Mesothelial cell of epicardium (in vitro differentiated cells): ENCODE results near the gene MSH3. TPM values are rescaled to one million over a fixed set of nuclear protein-coding genes. Genes with fewer than 3 reads are reported as not detected.

Experiments used
- DNase-seq, 2 experiments: peaks; one replicate each; pipeline ENCODE4 v3.0.0; 2021; ENCODE audit warnings: low spot score in 2 of 2; ENCODE audit not compliant: unreplicated experiment in 2 of 2
- H3K27ac Mint-ChIP-seq: 2 replicates; pipeline ENCODE4 v1.8.0; 2021; ENCODE audit warnings: mixed read lengths
- H3K27me3 Mint-ChIP-seq: 2 replicates; pipeline ENCODE4 v1.8.0; 2021; ENCODE audit warnings: low read depth, mixed read lengths
- H3K36me3 Mint-ChIP-seq: 2 replicates; pipeline ENCODE4 v1.8.0; 2021; ENCODE audit warnings: mixed read lengths
- H3K4me1 Mint-ChIP-seq: 2 replicates; pipeline ENCODE4 v1.8.0; 2021; ENCODE audit warnings: mixed read lengths
- H3K4me3 Mint-ChIP-seq: 2 replicates; pipeline ENCODE4 v1.8.0; 2021; ENCODE audit warnings: mild to moderate bottlenecking, moderate library complexity, mixed read lengths
- H3K9me3 Mint-ChIP-seq: 2 replicates; pipeline ENCODE4 v1.8.0; 2021; ENCODE audit warnings: mixed read lengths
- total RNA-seq: library from RNA; stranded (reverse); gene quantifications from 3 replicates; pipeline ENCODE4 v1.2.1, GENCODE V29; 2021
- TF ChIP-seq, protein P1 (sequence below): fragments of 200-600 bp; sonication (generic); IDR thresholded peaks from one replicate; pipeline ENCODE4 v1.5.0; 2021; ENCODE audit warnings: antibody characterized with exemption; ENCODE audit not compliant: unreplicated experiment

The MSH3 gene
- total RNA-seq, 1 donor from 2014 or later, result 18.4 TPM

- Mint-ChIP-seq H3K9me3 (no peaks in the 10 kb centered on the region), H3K36me3 (peaks cover 2% of the 10 kb centered on the region), H3K4me1 (no peaks in the 10 kb centered on the region), H3K4me3 (no peak overlapping the region), H3K27me3 (no peaks in the 10 kb centered on the region), H3K27ac (no peak overlapping the region)
- TF ChIP-seq, protein P1, sequence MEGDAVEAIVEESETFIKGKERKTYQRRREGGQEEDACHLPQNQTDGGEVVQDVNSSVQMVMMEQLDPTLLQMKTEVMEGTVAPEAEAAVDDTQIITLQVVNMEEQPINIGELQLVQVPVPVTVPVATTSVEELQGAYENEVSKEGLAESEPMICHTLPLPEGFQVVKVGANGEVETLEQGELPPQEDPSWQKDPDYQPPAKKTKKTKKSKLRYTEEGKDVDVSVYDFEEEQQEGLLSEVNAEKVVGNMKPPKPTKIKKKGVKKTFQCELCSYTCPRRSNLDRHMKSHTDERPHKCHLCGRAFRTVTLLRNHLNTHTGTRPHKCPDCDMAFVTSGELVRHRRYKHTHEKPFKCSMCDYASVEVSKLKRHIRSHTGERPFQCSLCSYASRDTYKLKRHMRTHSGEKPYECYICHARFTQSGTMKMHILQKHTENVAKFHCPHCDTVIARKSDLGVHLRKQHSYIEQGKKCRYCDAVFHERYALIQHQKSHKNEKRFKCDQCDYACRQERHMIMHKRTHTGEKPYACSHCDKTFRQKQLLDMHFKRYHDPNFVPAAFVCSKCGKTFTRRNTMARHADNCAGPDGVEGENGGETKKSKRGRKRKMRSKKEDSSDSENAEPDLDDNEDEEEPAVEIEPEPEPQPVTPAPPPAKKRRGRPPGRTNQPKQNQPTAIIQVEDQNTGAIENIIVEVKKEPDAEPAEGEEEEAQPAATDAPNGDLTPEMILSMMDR, result no peak
- DNase-seq, result no peak
These were observed 35.2 kb downstream of the MSH3 start for GRCh38 chr5:80689627-80690026.

DNA sequence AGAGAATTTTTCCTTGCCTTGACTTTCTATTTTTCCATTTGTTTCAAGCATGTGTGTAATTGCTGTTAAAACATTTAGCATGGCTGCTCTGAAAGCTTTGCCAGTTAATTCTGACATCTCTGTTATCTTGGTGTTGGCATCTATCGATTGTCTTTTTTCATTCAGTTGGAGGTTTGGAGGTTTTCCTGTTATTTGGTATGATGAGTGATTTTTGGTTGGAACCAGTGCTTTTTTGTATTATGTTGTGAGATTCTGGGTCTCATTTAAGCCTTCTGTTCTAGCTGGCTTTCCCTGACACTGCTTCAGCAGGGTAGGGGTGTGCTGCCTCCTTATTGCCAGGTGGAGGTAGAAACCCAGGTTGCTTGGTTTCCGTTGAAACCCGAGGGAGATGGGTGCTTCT is 41.2 kb downstream of the MSH3 start:
- H3K27me3 Mint-ChIP-seq, result no peaks in the 10 kb centered on the region
- DNase-seq, result no peak
- H3K36me3 Mint-ChIP-seq, result peaks cover 6% of the 10 kb centered on the region
- TF ChIP-seq, protein P1, result no peak
- H3K9me3 Mint-ChIP-seq, result no peaks in the 10 kb centered on the region
- no peaks in the 10 kb centered on the region for H3K4me1 Mint-ChIP-seq
- H3K27ac Mint-ChIP-seq, result no peak overlapping the region
- H3K4me3 Mint-ChIP-seq, result no peak overlapping the region

DNA sequence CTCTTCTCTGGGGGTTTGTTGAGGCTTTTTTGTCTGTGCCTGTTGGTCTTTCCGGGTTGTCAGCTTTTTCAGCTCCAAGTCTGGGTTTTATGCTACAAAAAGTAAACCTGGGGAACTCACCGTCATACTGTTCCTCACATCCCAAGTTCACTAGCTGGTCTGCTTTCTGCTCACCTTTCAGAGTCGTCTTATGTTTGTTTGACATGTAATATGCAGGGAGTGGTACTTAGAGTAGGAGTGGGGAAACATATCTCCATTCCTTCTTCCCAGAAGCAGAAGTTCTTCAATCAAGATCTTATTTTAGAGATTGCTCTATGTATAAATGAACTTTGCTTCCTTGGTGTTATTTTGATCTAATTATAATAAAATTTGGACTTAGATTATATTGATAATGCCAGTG is 42.0 kb downstream of the MSH3 start:
- Mint-ChIP-seq H3K9me3 (no peaks in the 10 kb centered on the region), H3K27ac (no peak overlapping the region), H3K4me1 (peaks cover 2% of the 10 kb centered on the region), H3K27me3 (no peaks in the 10 kb centered on the region), H3K36me3 (peaks cover 6% of the 10 kb centered on the region), H3K4me3 (no peak overlapping the region)
- TF ChIP-seq, protein P1, result no peak
- DNase-seq, result no peak

DNA sequence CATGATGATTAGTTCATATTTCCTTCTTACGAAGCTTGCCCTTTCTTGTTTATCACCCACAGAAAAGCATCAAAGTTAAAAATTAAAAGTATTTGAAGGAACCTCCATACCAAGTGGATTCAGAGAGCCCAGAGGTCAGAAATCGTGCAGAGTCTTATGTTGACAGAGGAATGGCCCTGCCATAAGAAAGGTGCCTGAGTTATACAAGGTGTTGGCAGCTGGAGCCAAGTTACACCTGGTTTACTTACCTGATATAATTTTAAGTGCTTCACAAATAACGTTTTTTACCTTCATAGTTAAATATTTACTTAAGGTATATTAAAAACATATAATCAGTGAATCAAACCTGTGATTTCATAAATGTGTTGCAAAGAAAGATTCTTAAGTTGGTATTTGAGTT is 42.6 kb downstream of the MSH3 start:
- Mint-ChIP-seq H3K9me3 (no peaks in the 10 kb centered on the region), H3K36me3 (peaks cover 6% of the 10 kb centered on the region), H3K4me1 (peaks cover 8% of the 10 kb centered on the region), H3K27me3 (no peaks in the 10 kb centered on the region), H3K27ac (no peak overlapping the region), H3K4me3 (no peak overlapping the region)
- DNase-seq, result no peak
- TF ChIP-seq, protein P1, result no peak

GRCh38 chr5:80698369-80698768 is 43.9 kb downstream of the MSH3 start:
- Mint-ChIP-seq H3K9me3 (no peaks in the 10 kb centered on the region), H3K36me3 (peaks cover 6% of the 10 kb centered on the region), H3K27ac (no peak overlapping the region), H3K4me3 (no peak overlapping the region), H3K4me1 (peaks cover 11% of the 10 kb centered on the region), H3K27me3 (no peaks in the 10 kb centered on the region)
- DNase-seq, result no peak
- TF ChIP-seq, protein P1, result no peak

DNA sequence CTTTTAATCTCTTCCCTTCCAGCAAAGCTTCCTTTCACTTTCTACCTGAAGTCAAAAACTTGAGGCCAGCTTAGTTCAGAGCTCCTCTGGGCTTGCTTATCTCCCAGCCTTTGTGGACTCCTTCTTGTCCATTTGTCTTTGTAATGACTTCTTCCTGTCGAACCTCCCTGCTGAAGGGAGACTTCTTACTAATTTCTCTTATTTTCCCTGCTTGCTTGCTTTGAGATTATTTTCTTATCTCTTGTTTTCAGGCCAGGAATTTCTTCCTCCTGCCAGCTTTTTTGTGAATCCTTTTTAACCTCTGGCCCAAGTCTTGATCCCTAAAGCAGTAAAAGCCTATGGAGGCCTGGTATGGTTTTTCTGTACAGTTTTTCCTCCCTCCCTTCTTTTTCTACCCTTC is 47.1 kb downstream of the MSH3 start:
- Mint-ChIP-seq H3K36me3 (peaks cover 17% of the 10 kb centered on the region), H3K4me3 (no peak overlapping the region), H3K9me3 (no peaks in the 10 kb centered on the region), H3K4me1 (peaks cover 14% of the 10 kb centered on the region), H3K27ac (peak overlapping the region; percentile 54), H3K27me3 (no peaks in the 10 kb centered on the region)
- TF ChIP-seq, protein P1, result no peak
- DNase-seq, result no peak
